NCI-H2171 treated with DMSO at 0.1 percent for 48 hours (cell line): ENCODE results near the gene TMEM88.
A peak's percentile ranks its signal among the peaks of the same experiment; 100 is the strongest.
"Not testable (repeated sequence)": the region's sequence is repeated elsewhere in the genome, so short reads cannot be mapped to it uniquely, and the experiment has no call there.

Source experiments
- DNase-seq: peaks from one replicate; lab custom pipeline; 2025; lab: John Stamatoyannopoulos, UW

Gene TMEM88

DNA sequence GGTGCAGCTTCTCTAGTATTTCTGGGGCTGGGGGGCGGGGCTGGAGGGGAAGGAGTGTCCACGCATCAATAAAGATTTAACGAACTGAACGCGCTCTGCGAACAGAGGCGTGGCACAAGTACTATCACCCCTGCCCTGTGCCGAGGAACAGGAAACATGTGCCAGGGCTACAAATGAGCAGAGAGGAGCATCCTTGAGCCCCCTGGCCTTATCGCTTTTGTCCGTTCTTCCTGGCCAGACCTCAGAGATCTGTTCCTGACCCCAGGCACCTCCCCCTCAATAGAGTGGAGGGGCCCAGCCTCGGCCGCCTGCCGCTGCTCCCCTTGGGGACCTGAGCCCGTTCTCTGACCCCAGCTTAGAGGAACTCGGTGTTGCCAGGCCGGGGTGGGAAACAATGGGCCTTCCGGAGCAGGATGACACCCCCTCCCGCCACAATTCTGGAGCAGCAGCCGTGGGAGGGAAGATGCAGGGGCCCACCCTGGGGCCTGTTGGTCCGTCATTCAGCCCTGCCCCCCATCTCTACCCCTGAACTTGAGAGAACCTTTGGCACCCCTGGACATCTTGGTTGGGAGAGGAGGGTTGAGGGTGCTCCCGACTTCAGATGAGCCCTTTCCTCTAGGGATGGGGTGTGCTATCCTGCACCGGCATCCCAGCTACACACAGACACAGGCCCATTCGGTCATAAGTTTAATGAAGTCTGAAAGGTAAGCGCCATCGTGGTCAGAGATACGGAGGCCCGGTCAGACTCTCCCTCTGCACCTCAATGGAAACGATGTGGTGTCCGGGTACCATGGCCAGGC lies 1.3 kb downstream of the TMEM88 start:
- DNase-seq, result peak; percentile 23

DNA sequence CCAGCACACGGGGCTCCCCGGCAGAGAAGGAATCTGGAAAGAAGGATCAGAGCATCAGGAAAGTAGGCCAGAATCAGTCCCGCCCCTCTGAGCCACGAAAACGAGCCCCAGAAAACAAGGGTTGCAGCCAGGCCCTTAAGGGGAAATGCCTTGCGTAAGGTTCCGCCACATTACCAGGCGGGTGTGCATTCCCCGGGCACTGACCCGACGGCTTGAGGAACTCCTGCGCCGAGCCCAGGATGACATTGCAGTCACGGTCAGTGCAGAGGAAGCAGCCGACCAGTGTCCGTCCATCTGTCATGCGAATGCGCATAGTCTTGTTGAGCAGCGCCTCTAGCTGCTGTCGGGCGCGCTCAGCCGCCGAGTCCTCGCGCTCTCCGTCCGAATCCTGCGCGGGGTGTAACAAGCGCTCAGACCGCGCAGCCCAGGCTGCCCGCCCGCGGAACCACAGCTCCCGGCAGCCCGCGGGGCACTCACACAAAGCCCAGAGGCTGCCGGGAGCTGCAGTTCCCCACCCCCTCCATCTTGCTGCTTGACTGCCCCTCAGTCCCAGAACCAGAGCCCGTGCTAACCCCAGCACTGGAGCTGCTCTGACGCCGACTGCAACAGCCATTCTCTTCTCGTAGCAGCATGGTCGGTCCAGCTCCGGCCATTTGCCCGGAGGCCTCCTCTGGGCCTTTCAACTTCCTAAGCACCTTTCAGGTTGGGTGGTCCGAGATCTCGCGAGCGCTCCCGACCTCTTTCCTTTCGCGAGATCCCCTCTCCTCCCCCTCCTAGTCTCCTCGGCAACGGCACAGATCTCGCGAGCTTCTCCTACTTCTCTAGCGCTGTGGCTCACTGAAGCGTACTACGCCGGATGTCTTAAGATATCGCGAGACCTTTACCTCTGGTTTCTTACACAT lies 2.2 kb downstream of the TMEM88 start, which contains the start of gene NAA38:
NAA38 (minus strand) TSS at position 749 of the 902 bp plus-strand sequence; CDS start at position 653, 96 bp downstream.
- peak; percentile 100 for DNase-seq

DNA sequence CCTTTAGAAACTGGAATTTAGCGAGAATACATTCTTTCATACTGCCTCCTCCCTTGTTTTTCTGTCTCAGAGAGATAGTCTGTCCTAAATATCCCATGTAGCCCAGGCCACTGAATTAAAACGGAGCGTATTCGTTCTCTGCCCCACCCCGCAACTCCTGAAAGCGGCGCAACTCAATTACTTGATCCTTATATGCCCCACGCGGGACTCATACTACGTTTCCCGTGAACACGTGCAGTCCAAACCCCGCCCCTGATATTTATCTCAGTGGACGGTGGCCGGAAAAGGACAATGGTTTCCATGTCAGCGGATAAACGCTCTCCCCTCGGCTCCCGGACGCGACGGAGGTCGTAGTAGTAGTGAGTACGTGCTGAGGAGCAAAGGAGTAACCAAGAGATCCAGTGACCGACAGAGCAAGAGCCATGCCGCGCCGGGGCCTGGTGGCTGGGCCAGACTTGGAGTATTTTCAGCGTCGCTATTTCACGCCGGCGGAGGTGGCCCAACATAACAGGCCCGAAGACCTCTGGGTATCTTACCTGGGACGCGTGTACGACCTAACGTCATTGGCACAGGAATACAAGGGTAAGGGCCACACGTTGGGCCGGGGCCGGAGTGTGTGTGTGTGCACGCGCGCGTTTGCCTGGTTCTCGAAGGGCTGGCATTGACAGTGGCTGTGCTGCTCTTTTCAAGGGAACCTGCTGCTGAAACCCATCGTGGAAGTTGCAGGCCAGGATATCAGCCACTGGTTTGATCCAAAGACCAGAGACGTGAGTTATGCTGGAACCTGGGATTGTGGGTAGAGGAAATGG lies 3.1 kb downstream of the TMEM88 start, which contains the start of gene CYB5D1:
CYB5D1 (plus strand) TSS at position 291 of the 809 bp plus-strand sequence; CDS start at position 423, 132 bp downstream.
- peak; percentile 99 for DNase-seq

DNA sequence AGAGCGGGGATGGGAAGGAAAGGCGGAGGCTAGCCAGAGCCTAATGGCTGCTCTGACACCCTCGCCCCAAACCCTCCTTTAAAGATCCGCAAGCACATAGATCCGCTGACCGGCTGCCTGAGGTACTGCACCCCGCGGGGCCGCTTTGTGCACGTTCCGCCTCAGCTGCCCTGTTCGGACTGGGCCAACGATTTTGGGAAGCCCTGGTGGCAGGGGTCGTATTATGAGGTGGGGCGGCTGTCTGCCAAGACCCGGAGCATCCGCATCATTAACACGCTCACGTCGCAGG lies 3.6 kb downstream of the TMEM88 start:
- DNase-seq, result peak; percentile 52

DNA sequence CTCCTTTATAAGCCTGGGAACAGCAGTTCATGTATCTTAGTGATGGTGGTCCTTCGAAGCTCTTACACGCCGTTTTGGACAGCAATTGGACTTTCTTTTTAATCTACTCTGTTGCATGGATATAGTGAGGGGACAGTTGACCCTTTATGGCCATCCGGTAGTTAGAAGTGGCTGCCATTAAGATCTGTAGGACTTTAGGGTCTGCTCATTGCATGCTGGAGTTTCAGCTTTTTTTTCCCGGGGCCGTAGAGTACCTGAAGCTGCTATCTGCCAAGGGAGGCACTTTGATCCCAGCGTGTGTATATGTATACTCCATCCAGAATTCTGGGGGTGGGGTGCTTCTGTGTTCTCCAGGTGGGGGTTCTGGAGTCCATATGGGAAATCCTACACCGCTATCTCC lies 4.2 kb downstream of the TMEM88 start:
- DNase-seq, result no peak

DNA sequence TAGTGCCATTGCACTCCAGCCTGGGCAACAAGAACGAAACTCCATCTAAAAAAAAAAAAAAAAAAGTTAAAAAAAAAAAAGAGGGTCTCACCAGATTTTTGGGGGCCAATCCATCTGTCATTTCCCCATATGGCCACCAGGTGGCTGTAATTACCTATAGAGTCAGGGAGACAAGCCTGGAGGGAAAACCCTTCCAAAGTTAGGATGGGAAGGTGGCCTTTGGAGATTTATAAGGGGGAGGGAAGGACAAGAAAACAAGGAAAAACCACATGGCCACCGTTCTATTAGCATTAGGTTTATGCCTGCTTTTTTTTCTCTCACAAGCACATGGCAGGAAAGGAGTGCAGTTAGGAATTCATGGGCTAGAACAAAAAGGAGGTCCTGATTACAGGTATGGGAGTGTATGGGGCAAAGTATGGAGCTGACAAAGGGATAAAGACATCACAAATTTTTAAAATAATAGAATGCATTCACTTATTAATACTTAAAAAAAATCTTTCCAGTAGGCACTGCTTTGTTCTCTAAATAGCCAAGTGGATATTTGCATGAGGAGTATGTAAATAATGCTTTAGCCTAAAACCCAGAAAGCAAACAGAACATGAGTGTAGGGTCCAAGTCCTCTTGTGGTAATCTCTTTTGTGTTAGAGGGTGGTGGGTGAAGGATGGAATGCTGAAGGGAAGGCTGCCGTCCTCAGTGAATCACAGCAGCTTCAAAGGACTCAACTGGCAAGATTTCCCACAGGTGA lies 8.0 kb downstream of the TMEM88 start:
- DNase-seq, result peak; percentile 83

DNA sequence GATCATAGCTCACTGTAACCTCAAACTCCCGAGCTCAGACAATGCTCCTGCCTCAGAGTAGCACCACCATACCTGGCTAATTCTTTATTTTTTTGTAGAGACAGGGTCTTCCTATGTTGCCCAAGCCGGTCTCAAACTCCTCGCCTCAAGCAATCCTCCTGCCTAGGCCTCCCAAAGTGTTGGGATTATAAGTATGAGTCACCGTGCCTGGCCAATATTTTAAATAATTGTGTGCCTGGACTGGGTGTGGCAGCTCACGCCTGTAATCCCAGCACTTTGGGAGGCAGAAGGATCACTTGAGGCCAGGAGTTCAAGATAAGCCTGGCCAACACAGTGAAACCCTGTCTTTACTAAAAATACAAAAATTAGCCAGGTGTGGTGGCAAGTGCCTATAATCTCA lies 9.5 kb downstream of the TMEM88 start:
- DNase-seq, result not testable (repeated sequence)

DNA sequence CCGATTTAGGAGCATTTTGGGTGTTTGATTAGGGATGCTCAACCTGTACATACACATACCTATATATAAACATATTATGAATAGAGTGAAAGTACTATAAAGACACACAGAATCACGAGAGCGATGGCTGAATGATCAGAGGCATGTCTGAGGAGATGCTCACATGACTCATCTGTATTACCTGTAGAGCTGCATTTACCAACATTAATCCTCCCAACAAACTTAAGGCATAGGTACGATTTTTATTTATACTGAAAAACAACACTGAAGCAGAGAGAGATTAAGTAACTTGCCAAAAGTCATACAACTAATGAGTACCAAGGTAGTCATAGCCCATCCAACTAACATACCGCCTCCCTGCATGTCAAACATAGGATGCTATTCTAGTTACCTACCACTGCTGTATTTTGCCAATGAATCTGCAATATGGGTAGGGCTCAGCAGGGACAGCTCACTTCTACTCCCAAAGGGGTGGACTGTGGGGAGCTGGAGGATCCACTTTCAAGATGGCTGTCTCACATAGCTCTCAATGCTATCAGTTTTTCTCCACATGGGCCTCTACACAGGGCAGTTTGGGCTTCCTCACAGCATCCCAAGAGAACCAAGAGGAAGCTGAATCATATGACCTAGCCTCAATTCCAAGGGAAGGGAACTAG lies 10.3 kb downstream of the TMEM88 start:
- DNase-seq, result no peak

DNA sequence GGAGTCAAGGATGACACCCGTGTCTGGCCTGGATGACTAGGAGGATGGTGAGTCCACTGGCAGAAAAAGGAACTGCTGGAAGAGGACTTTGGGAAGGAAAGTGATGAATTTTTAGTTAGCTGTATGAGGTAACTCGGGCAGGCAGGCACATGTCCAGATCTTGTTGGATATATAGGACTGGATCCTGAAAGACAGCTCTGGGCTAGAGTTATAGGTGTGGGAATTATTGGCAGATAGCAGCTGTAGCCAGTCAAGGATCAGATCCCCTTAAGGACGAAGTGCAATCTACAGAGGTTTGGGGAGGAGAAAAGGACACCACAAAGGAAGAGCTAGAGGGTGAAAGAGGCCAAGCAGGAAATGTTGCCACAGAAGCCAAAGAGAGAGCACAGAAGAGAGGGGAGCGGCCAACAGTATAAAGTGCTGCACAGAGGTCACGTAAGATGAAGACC lies 13.0 kb downstream of the TMEM88 start:
- DNase-seq, result no peak

DNA sequence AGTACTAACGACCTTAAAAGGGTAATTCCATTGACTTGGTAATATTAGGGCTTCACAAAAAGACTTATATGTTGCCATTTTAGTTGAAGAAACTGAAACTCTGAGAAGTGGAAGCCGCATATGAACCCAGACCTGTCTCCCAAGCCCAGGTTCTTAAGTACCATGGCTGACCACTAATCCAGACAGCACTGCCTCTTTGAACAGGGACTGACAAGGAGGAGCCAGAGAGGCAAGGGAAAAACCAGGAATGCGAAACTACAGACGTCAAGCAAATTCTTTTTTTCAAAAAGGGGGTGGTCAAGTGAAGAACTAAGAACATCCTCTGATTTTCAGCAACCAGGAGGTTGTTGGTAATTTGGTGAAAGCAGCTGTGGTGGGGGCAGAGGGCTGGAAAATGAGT lies 18.2 kb downstream of the TMEM88 start:
- DNase-seq, result no peak

DNA sequence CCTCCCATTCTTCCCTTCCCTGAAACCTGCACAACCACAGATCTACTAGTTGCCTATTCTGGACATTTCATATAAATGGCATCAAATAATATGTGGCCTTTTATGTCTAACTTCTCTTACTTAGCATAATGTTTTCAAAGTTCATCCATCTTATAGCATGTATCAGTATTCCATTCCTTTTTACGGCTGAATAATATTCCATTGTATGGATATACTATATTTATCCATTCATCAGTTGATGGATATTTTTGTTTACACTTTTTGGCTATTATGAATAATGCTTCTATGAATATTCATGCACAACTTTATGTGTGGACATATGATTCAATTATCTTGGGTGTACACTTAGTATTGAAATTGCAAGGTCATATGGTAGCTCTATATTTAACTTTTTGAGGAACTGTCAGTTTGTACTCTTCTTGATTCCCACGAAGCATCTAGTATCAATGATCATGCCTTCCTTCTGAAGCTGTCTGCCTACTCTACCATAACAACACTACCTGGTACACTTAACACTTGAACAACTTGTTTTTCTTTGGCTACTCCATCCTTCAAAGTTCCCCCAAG lies 21.0 kb downstream of the TMEM88 start:
- DNase-seq, result no peak

DNA sequence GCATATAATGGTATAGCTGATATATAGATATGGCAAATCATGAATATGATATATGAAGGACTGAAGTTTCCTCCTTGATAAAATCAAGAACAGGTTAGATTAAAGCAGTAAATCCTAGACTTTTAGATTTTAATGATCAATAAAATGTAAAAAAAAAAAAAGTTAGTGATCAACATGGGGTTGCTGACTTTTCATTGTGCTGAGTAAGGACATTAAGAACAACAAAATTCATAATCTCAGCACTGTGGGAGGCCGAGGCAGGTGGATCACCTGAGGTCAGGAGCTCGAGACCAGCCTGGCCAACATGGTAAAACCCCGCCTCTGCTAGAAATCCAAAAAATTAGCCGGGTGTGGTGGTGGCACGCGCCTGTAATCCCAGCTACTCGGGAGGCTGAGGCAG lies 23.4 kb downstream of the TMEM88 start:
- DNase-seq, result no peak

DNA sequence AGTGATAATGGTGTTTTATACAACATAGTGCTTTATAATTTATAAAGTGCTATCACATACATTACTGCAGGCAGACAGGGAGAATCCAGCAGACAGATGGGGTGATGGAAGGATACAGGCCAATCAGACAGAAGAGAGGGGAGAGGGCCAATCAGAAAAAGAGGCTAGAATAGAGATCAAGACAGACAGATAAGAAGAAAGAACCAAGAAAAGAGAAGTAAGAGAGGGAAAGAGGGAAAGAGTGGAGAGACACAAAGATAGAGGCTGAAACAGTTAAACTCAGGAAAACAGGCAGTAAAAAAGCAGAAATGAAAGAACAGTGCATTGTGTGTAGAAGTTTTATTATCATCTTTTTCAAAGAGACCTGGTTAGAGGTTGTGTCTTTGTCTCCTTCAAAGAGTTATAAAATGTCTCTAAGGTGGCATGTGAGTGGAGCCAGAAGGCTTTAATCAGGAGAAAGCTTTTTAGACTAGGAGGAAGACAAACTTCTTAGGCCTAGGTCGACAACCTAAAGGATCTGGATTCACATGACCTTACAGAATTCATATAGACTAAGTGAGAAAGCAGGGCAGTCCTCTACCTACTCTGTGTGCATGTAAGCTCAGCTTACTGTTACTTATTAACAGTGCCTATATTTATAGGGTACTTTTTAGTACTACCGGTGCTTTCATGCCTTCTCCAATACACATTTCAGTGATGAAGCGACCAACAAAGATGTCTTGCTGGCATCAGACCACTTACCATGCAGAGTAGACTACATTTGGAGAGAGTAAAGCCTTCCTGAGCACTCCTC lies 25.4 kb downstream of the TMEM88 start:
- peak; percentile 48 for DNase-seq

DNA sequence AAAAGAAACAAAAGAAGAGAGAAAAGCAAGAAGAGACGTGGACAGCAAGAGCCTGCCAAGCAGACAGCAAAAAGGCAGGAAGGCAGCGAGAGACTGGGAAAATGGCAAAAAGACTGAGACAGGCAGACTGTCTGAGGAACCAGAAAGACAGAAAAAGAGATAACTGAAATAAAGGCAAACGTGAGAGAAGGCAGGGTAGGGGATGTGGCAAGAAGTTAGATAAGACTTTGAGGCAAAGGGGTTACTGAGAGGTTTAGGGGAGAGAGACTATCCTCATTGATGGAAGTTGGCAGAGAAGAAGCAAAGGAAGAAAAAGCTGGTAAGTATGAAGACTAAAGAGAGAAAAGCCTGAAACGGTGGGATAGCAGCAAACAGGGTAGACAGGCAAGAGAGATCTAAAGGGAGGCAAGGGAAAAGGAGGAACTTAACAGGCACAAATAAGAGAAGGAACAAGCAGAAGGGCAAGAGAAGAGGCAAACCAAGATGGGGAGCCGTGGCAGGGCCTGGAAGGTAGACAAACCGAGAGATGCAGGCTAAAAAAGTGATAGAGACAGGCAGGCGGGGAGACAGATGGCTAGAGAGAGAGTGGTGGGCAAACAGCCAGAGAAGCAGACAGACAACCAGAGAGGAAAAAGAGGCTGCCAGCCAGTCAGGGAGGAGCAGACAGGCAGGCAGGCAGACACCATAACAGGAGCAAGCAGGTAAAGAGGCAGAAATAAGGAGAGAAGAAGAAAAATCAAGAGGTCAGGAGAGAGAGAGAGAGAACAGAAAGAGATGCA lies 26.6 kb downstream of the TMEM88 start:
- DNase-seq, result peak; percentile 98

DNA sequence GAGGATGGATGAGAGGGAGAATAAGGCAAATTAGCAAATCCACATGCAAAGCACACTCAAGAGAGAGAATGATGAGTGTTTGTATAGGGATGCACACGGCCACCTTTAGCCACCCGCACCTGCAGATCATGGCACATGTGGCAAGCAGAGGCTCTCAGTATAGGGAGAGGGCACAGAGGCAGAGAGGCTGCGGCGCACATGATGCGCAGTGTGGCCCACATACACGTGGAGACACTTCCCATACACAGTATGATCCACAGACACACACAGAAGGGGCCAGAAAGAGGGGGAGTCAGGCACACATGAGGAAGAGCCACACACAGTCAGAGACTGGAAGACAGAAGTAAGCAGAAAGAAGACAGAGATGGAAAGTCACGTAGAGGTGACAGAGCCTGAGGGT lies 27.2 kb downstream of the TMEM88 start:
- DNase-seq, result peak; percentile 92

DNA sequence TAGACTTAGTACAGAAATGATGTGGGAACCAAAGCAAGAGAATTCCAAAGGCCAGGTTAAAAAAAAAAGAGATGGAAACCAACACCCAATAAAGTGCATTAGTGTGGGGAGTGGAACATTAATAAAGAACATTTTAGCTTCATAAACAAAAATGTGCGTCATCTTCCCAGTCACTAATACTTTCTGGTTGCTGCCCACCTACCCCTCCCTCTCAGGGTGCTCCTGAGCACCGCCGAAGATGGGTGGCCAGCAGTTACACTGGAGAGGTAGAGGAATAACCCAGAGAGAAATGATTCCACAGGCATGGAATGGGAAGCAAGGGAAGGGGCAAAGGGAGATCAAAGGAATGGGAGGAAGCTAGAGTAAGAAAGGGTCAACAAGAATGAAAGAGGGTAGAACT lies 27.8 kb downstream of the TMEM88 start:
- peak; percentile 71 for DNase-seq

DNA sequence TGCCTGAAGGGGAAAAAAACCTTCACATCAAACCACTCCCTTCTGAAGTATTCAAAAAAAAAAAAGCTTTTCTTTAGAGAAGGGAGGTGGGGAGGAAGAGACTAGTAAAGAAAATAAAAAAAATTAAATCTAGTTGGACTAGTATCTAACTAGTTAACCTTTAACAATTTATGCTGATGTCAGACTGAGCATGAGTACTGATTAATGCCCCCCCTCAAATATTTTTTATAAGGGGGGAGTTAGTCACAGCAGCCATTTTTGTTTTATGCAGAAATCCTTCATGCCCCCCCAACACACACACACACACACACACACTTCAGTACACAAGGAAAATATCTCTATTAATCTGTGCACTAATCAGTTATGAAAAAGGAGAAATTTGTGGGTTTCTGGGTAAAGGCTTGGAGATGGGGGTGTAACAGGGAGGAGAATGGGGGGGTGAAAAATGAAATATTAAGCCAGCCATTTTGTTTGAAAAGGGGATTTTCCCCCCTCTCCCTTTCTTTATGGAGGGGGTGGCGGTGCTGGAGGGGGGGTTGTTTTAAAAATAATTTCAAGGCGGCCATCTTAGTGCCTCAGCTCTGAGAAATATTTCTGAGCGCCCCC lies 29.0 kb downstream of the TMEM88 start:
- peak; percentile 74 for DNase-seq

DNA sequence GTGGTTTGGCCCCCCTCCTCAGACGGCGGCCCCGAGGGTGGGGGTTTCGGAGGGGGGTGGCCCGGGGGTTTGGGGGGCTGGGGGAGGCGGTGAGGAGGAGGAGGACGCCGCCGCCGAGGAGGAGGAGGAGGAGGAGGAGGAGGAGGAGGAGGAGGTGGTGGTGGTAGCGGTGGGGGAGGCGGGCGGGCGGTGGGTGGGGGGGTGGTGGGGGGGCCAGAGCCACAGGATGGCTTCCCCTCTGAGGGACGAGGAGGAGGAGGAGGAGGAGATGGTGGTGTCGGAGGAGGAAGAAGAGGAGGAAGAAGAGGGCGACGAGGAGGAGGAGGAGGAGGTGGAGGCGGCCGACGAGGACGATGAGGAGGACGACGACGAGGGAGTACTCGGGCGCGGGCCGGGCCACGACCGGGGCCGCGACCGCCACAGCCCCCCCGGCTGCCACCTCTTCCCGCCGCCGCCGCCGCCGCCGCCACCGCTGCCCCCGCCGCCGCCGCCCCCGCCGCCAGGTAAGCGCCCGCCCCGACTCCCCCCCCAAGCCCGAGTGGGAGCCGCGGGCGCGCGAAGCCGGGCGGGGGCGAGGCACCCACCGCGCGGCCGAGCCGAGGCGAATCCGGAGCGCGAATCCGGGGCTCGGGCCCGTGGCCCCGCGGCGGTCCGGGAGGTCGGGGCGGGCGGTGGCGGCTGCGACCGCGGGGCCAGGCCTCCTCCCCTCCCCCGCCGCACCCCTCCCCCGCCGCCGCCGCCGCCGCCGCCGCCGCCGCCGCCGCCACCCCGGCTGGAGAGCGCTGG lies 29.9 kb downstream of the TMEM88 start:
- no peak for DNase-seq
